Left lung (tissue), 10 donors: ENCODE results near the gene SPATA2. TPM values are rescaled to one million over a fixed set of nuclear protein-coding genes. Genes with fewer than 3 reads are reported as not detected.

Experiments
- ATAC-seq: fragments of 200-7000 bp; cut with Tn5 transposase; one replicate; pipeline ENCODE4 v1.9.1; 2020; ENCODE audit warnings: moderate library complexity
- DNase-seq, 4 donors: peaks; one replicate each; pipeline ENCODE4 v3.0.0-alpha.2; 2013 to 2020
- H3K27ac ChIP-seq, 2 donors: fragments of 200-600 bp; sonication (generic) in 1 of 2; one replicate each; pipeline versions ENCODE4 v1.5.0 to v1.8.0; 2020 to 2021
- H3K27me3 ChIP-seq, 2 donors: fragments of 200-600 bp; sonication (generic) in 1 of 2; one replicate each; pipeline versions ENCODE4 v1.5.0 to v1.8.0; 2020 to 2021
- H3K36me3 ChIP-seq, 2 donors: fragments of 200-600 bp; sonication (generic) in 1 of 2; one replicate each; pipeline versions ENCODE4 v1.5.0 to v1.8.0; 2020 to 2021
- H3K4me1 ChIP-seq, 2 donors: fragments of 200-600 bp; one replicate each; pipeline ENCODE4 v1.8.0; 2021
- H3K4me3 ChIP-seq, 2 donors: fragments of 200-600 bp; sonication (generic) in 1 of 2; one replicate each; pipeline versions ENCODE4 v1.5.0 to v1.8.0; 2020 to 2021; ENCODE audit warnings: mild to moderate bottlenecking in 1 of 2
- H3K9me3 ChIP-seq, 2 donors: fragments of 200-600 bp; sonication (generic) in 1 of 2; one replicate each; pipeline versions ENCODE4 v1.5.0 to v1.8.0; 2020 to 2021
- CTCF ChIP-seq, 2 donors: fragments of 200-600 bp; sonication (generic) in 1 of 2; IDR thresholded peaks; one replicate each; pipeline versions ENCODE4 v1.5.0 to v1.8.0; 2021; ENCODE audit warnings: antibody characterized with exemption in 2 of 2
- intact Hi-C, 2 donors: fragments of 100-400 bp; cut with DNase I; formaldehyde crosslinking; loops; one replicate each; pipeline versions ENCODE4 v1.11.2 to v1.14.2; 2022
- polyA plus RNA-seq, 6 donors: library from polyadenylated mRNA; unstranded; fragments of 120-200 nt; gene quantifications; one replicate each; pipeline ENCODE4 v1.2.1, GENCODE V29; 2013; ENCODE audit not compliant: insufficient read length in 6 of 6
- total RNA-seq, 2 donors: library from RNA; stranded (reverse); fragmentation: NEBNext Ultra II Directional; extraction: Animal tissue kit (Norgen Biotek cat#: 25700); gene quantifications; one replicate each; pipeline ENCODE4 v1.2.1, GENCODE V29; 2021
- donor health status: DM: no; HTN: yes; CAD: no.
- donor health status: DM: no; HTN: no; CAD: no.

SPATA2 gene
- total and polyA plus RNA-seq, 8 donors: 6.9 to 10.1 (median 7.6) TPM

DNA sequence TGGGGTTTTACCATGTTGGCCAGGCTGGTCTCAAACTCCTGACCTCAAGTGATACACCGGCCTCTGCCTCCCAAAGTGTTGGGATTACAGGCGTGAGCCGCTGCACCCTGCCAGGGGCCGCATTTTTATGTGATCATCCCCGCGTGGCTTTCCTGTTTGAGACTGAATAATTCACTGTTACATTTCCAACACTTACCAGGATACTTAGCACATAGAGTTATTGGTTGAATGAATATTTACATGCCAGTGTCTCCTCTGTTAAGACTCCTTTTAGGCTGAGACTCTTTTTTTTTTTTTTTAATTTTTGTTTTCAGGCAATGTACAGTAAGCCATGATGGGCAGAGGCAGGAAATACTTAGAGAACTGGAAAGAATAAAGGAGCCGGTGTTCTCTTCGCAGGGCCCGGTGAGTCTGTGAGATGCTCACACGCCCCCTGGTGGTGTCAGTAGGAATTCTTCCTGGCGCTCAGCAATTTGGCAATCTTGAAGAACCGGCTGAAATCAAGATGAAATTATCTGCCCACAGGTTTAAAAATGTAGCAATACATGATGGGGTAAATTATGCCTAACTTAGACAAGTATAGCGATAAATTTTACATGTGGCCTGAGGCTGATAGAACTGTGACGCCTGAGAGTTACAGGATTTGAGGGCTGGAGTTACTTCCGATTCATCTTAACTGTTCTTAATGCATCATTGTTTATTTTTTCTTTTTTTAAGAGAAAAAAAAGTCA lies 13.2 kb upstream of the SPATA2 start:
- H3K27ac ChIP-seq: peak overlapping the region in 1 of 2 donors; percentile 2

DNA sequence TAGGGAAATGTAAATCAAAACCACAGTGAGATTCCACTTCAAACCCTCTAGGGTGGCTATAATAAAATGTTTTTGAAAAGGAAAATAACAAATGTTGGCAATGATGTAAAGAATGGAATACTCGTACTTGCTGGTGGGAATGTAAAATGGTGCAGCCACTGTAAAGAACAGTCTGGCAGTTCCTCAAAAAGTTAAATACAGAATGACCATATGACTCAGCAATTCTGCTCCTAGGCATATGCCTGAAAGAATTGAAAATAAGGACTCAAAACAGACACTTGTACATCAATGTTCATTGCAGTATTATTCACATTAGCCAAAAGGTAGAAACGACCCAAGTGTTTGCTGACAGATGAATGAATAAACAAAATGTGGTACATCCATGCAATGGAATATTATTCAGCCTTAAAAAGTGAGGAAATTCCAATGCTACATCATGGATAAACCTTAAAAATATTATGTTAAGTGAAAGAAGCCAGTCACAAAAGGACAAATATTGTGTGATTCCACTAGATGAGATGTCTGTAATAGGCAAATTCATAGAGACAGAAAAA lies 10.6 kb upstream of the SPATA2 start:
- ATAC-seq: no peak
- no peak for TF ChIP-seq CTCF (IDR thresholded peaks at IDR 0.05)
- no peak overlapping the region for H3K4me3 ChIP-seq
- H3K9me3 ChIP-seq: no peaks in the 10 kb centered on the region
- no peaks in the 10 kb centered on the region for H3K27me3 ChIP-seq
- H3K36me3 ChIP-seq: no peaks in the 10 kb centered on the region
- no peak for DNase-seq
- H3K27ac ChIP-seq: no peak overlapping the region
- H3K4me1 ChIP-seq: peaks cover 0 to 23% of the 10 kb centered on the region in 2 donors
- intact Hi-C loops: no loop called here

More for the DNA sequence above, 13.2 kb upstream of the SPATA2 start:
- H3K36me3 ChIP-seq: no peaks in the 10 kb centered on the region
- TF ChIP-seq CTCF (IDR thresholded peaks at IDR 0.05): peak; percentile 86 to 91
- H3K4me3 ChIP-seq: no peak overlapping the region
- H3K4me1 ChIP-seq: peaks cover 0 to 23% of the 10 kb centered on the region in 2 donors
- ATAC-seq (peak; percentile 96), DNase-seq (peak; percentile 77 to 88 (median 82))
- no peaks in the 10 kb centered on the region for H3K27me3 ChIP-seq
- intact Hi-C loops: no loop called here
- no peaks in the 10 kb centered on the region for H3K9me3 ChIP-seq

GRCh38 chr20:49924247-49924646 lies 8.9 kb upstream of the SPATA2 start:
- ATAC-seq (no peak), DNase-seq (peak in 1 of 4 donors; percentile 3)
- no peak for TF ChIP-seq CTCF (IDR thresholded peaks at IDR 0.05)
- H3K27ac ChIP-seq: no peak overlapping the region
- intact Hi-C loops: no loop called here
- no peaks in the 10 kb centered on the region for H3K27me3 ChIP-seq
- H3K36me3 ChIP-seq: no peaks in the 10 kb centered on the region
- H3K4me1 ChIP-seq: peaks cover 0 to 20% of the 10 kb centered on the region in 2 donors
- H3K9me3 ChIP-seq: no peaks in the 10 kb centered on the region
- no peak overlapping the region for H3K4me3 ChIP-seq

DNA sequence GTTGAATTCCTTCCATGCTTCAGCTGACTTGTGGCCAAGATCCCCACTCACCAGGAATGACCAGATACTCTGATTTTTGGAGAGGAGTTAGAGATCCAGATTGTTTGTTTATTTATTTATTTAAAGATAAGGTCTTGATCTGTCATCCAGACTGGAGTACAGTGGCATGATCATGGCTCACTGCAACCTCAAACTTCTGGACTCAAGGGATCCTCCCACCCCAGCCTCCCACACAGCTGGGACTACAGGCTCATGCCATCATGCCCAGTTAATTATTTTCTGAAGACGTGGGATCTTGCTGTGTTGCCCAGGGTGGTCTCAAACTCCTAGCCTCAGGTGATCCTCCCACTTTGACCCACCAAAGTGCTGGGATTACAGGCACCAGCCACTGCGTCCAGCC lies 4.1 kb upstream of the SPATA2 start:
- intact Hi-C loops: no loop called here
- ATAC-seq (no peak), DNase-seq (no peak)
- Histone ChIP-seq H3K4me3 (no peak overlapping the region), H3K36me3 (no peaks in the 10 kb centered on the region), H3K4me1 (peaks cover 2 to 18% of the 10 kb centered on the region in 2 donors), H3K27me3 (no peaks in the 10 kb centered on the region), H3K9me3 (no peaks in the 10 kb centered on the region), H3K27ac (no peak overlapping the region)
- no peak for TF ChIP-seq CTCF (IDR thresholded peaks at IDR 0.05)

- DNase-seq (no peak), ATAC-seq (no peak)
- Histone ChIP-seq H3K4me1 (peaks cover 6 to 23% of the 10 kb centered on the region in 2 donors), H3K36me3 (no peaks in the 10 kb centered on the region), H3K4me3 (no peak overlapping the region), H3K27ac (no peak overlapping the region), H3K27me3 (no peaks in the 10 kb centered on the region), H3K9me3 (no peaks in the 10 kb centered on the region)
- intact Hi-C loops: no loop called here
- TF ChIP-seq CTCF (IDR thresholded peaks at IDR 0.05): no peak
Observed at GRCh38 chr20:49919009-49919408, 3.7 kb upstream of the SPATA2 start.
